Activated CD4-positive, alpha-beta T cell treated with anti-CD3 and anti-CD28 coated beads for 48 hours (primary cell): Measurements from ENCODE around the gene IL13.
"Not testable (repeated sequence)": the region's sequence is repeated elsewhere in the genome, so short reads cannot be mapped to it uniquely, and the experiment has no call there.

Experiments
- DNase-seq: peaks from one replicate; pipeline ENCODE4 v3.0.0-alpha.2; 2020

The IL13 gene

DNA sequence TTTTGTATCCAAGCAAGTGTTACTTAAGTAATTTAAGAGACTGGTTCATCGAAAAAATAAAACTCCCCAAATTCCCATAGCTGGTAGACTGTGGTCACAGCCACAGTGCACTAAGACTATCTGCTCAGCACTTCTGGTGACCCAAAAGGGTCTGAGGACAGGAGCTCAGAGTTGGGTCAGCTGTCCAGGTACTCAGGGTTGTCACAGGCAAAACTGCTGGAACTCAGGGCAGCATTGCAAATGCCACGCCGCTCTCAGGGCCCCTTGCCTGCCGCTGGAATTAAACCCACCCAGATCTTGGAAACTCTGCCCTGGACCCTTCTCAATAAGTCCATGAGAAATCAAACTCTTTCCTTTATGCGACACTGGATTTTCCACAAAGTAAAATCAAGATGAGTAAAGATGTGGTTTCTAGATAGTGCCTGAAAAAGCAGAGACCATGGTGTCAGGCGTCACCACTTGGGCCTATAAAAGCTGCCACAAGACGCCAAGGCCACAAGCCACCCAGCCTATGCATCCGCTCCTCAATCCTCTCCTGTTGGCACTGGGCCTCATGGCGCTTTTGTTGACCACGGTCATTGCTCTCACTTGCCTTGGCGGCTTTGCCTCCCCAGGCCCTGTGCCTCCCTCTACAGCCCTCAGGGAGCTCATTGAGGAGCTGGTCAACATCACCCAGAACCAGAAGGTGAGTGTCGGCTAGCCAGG, at the start of gene IL13:
Gene IL13, plus strand, starts transcription at position 498 of the 705 bp plus-strand sequence. Its CDS starts 14 bp downstream, at position 512.
- DNase-seq: peak; percentile 36

DNA sequence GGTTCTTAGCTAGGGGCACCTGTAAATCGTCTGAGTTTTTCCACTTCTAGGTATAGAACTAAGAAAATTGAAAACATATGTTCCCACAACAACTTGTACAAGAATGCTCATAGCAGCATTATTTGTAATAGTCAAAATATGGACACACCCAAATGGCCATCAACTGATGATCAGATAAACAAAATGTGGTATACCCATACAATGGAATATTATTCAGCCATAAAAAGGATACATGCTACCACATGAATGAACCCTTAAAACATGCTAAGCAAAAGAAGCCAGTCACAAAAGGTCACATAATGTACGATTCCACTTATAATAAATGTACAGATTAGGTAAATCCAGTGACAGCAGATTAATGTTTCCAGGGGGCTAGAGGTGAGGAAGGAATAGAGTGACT, 46.0 kb upstream of the IL13 start:
- no peak for DNase-seq

- no peak for DNase-seq
Measured at GRCh38 chr5:132612846-132613245, 45.1 kb upstream of the IL13 start.

DNA sequence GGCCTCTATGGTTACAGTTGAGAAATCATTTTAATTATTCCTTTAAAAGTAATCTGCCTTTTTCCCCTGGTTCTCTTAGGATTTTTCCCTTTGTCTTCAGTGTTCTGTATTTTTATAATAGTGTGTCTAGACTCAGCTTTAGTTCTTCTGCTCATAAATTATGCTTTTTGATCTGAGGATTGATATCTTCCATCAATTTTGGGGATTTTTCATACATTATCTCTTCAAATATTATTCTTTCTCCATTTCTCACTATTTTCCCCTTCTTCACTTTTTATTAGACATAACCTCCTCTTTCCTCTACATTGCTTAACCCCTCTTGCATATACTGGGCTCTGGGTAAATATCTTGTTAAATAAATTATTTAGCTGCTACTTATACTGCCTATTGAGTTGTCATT, 36.3 kb upstream of the IL13 start:
- no peak for DNase-seq

DNA sequence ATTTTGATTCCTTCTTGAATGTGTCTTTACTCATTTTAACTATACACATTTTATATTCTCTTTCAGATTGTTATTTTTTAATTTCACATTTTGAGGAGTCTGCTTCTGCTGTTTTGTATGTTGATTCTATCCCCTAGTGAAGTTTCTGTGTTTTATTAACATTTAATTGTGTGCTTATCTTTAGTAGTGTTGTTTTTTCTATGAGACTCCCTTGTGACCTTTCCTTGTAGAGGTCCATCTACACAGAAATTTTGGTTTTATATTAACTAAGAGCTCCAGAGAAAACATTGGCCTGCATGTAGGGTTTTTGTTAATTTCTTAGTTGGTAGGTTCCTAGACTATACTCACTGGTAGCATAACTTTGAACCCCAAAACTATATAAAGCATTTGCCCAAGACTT, 35.4 kb upstream of the IL13 start:
- no peak for DNase-seq

DNA sequence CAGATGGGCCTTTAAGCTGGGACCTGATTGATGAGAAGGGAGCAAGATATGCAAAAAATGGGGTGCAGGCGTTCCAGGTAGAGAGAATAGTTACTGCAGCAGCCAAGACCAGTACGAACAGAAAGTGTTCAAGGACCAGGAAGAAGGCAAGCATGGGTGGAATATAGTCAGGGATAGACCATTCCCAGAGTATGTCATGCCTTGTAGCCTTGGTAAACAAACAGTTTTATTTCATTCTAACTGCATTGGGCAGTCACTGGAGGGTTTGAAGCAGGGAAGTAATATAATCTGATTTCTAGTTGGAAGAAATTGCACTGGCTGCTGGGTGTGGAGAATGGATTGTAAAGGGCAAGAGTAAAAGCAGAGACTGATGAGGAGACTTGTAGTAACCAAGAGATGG, 30.5 kb upstream of the IL13 start:
- no peak for DNase-seq

GRCh38 chr5:132628814-132629213, 29.2 kb upstream of the IL13 start:
- no peak for DNase-seq

GRCh38 chr5:132629230-132629944, 28.6 kb upstream of the IL13 start:
- DNase-seq: no peak

DNA sequence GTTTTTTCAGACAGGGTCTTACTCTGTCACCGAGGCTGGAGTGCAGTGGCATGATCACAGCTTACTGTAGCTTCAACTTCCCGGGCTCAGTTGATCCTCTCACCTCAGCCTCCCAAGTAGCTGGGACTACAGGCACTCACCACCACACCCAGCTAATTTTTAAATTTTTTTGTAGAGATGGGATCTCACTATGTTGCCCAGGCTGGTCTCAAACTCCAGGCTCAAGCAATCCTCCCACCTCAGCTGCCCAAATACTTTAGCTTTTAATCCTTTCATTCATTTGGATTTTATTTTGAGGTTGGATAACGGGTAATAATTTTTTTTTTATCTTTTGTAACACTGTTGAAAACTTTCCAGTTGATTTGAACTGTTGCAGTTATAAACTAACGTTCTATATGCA, 24.4 kb upstream of the IL13 start:
- DNase-seq: not testable (repeated sequence)

DNA sequence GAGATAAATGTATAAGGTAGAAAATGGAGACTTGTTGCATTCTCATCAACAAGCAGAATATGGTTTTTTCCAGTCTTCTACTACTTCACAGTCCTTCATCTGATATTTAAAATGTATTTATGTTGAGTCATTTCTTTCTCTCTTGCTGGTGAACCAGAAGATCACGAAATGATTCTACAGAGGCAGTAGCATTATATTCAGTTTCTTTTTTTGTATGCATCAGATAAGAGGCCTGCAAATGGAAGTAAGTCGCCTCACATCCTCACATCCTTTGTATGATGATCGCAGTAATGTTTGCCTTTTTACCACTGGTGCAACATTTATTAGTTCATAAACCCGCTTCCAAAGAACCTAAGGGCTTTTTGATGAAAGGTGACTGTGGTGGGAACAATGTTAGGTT, 22.1 kb upstream of the IL13 start:
- DNase-seq: no peak

DNA sequence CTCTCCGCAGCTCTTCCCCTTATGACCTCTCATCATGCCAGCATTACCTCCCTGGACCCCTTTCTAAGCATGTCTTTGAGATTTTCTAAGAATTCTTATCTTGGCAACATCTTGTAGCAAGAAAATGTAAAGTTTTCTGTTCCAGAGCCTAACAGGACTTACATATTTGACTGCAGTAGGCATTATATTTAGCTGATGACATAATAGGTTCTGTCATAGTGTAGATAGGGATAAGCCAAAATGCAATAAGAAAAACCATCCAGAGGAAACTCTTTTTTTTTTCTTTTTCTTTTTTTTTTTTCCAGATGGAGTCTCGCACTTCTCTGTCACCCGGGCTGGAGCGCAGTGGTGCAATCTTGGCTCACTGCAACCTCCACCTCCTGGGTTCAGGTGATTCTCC, 20.7 kb upstream of the IL13 start:
- no peak for DNase-seq

- DNase-seq: peak; percentile 37
Measured at GRCh38 chr5:132639706-132640130, 18.3 kb upstream of the IL13 start.

- no peak for DNase-seq
Measured at GRCh38 chr5:132640613-132641012, 17.4 kb upstream of the IL13 start.

DNA sequence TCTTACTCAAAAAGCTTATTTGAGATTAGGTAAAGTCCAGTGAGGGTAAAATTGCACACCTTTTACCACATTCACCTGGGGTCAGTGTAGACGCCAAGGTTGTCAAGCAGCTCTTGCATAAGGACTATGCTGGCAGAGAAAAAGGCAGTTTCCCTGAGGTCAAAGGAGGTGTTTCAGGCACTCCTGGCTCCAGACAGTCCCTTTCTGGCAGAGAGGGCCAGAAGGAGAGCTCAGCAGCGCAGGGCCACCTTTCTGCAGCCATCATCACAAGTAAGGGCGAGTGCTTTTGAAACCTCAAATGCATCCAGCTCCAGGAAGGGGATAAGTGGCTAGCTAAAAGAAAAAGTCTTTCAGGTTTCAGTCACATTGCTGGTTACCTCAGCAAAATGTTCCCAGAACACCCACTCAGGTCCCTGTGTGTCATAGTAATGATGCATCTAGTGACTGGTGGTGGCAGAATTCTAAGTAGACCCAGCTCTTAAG, 16.7 kb upstream of the IL13 start:
- peak; percentile 65 for DNase-seq

DNA sequence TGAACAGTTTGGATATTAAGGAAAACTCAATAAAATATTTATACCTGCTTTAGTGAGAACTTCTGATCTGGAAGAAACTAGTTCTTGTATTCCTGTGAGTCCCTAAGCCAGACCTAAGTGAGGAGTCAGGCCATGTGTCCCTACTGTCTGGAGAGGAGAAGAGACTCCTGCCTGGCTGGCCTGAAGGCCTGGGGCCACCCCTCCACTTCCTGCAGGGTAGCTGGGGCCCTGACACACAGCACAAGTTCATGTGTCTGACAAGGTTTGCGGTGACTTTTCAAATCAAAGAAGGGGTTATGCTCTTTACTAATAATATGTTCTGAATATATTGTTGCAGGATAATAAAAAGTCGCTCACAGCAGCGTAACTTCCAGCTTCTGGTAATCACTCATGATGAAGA, 16.1 kb upstream of the IL13 start:
- DNase-seq: peak; percentile 43

DNA sequence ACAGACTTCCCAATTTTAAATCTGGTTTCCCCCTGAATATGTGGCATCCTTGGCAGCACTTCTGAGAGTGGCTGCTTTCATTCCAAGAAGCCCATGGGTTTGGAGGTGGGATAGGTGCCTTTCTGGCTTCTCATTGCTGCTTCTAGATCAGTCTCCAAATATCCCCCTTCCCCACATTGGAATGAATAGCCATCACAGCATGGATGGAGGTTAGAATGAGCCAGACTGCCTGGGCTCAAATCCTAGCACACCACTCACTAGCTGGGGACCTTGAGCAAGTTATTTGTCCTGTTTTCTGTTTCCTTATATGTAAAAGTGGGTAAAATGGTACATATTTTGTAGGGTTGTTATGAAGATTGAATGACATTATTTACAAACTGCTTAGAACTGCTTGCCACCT, 13.8 kb upstream of the IL13 start:
- no peak for DNase-seq

DNA sequence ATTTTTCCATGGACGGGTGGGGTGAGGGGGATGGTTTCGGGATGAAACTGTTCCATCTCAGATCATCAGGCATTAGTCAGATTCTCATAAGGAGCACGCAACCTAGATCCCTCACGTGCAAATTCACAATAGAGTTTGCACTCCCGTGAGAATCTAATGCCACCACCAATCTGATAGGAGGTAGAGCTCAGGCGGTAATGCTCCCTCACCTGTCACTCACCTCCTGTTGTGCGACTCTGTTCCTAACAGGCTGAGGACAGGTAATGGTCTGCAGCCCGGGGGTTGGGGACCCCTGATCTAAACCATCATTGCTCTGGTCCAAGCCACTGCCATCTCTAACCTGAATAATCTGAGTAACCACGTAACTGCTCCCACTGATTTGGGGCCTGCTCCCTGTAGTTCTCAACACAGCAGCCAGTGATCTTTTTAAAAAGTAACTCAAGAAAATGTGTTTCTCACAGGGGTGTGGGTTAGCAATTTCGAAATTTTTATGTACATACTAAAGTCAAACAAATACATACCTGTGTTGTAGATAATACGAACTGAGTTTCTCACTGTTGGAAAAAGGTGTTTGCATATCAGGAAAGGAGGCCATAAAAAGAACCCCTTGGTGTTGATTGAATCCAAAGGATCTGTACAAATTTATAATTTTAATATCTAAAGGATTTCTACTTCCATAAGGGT, 11.2 kb upstream of the IL13 start:
- DNase-seq: no peak

DNA sequence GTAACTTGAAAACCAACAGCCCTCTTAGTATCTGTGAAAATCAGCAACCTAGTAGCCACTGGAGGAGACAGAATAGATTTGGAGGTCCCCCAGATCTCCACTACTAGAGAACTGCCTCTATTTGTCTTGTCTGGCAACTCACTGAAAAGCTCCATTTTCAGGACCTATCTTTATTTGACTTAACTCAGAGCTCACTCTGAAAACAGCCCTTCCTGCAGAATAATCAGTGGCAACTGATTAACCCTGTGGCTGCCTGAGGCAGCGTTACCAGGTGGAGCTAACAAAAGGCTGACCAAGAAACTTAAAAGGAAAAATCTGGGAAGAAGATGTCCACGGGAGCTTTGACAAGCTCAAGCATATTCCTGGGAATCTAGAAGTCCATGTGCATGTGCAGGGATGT, 10.5 kb upstream of the IL13 start:
- no peak for DNase-seq

GRCh38 chr5:132648355-132648754, 9.6 kb upstream of the IL13 start:
- DNase-seq: no peak

- no peak for DNase-seq
Measured at GRCh38 chr5:132651838-132652469, 6.0 kb upstream of the IL13 start.

GRCh38 chr5:132653716-132654115, 4.3 kb upstream of the IL13 start:
- no peak for DNase-seq

- peak; percentile 48 for DNase-seq
Measured at GRCh38 chr5:132655821-132656773, 1.9 kb upstream of the IL13 start.
